HG03159 (cell line): ENCODE measurements around the gene CCL4L2.
"Not testable (repeated sequence)": the region's sequence is repeated elsewhere in the genome, so short reads cannot be mapped to it uniquely, and the experiment has no call there.

ENCODE experiments used
- ATAC-seq: cut with Tn5 transposase; IDR thresholded peaks from one replicate; pipeline ENCODE4 v1.9.1; 2021; ENCODE audit warnings: mild to moderate bottlenecking, moderate library complexity; ENCODE audit not compliant: unreplicated experiment

Gene CCL4L2

DNA sequence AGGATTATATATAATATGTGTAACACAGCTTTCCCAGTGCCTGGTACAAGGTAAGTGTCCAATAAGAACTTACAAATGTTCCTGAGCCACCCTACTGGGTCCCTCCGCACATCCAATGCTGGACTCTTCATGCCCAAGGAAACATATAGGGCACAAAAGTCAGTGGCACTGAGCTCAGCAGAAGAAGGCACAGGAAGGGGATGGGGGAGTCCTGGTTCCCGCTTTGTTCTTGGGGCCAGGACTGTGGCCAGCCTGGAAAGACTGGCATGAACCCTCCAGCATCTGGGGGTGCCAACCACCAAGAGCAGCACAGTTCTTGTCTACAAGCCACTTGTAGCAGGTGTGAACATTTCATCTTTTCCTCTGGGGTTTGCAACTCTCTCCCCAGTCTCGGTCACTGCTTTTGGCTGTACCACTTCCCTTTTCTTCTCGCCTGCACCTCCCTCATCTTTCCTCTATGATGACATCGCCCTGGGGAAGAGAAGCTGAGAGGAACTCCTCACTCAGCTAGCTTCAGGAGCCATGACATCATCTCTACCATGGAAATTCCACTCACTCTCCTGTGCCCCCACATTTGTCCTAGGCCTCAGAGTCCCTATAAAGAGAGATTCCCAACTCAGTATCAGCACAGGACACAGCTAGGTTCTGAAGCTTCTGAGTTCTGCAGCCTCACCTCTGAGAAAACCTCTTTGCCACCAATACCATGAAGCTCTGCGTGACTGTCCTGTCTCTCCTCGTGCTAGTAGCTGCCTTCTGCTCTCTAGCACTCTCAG lies at the start of gene CCL4L2:
Gene CCL4L2, plus strand, starts transcription at position 625 of the 773 bp plus-strand sequence.
- peak; percentile 61 for ATAC-seq

DNA sequence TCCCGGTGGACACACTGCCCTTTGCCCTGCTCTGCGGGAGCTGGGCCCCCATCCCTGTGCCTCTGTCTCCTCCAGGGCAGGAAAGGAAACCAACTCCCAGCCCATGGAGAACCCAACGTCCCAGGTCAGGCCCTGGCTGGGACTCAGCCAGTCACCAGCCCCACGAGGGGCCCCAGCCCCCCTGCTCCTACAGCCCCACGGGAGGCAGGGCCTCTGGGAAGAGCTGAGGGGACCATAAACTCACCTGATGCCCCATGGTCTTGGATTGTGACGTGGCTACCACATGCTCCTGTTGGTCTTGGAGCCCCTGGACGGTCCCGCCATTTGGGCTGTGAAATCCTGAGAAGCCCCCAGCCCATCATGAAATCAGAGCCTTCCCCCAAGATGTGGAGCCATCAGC lies 42.0 kb upstream of the CCL4L2 start:
- ATAC-seq = not testable (repeated sequence)

GRCh38 chr17:36176536-36176935 lies 34.3 kb upstream of the CCL4L2 start, which contains the start of gene TBC1D3B:
TSS of gene TBC1D3B (minus strand) at chr17:36176636. CDS start at chr17:36175050, 1,586 bp downstream.
- ATAC-seq = not testable (repeated sequence)

GRCh38 chr17:36181446-36182175 lies 29.3 kb upstream of the CCL4L2 start:
- not testable (repeated sequence) for ATAC-seq

DNA sequence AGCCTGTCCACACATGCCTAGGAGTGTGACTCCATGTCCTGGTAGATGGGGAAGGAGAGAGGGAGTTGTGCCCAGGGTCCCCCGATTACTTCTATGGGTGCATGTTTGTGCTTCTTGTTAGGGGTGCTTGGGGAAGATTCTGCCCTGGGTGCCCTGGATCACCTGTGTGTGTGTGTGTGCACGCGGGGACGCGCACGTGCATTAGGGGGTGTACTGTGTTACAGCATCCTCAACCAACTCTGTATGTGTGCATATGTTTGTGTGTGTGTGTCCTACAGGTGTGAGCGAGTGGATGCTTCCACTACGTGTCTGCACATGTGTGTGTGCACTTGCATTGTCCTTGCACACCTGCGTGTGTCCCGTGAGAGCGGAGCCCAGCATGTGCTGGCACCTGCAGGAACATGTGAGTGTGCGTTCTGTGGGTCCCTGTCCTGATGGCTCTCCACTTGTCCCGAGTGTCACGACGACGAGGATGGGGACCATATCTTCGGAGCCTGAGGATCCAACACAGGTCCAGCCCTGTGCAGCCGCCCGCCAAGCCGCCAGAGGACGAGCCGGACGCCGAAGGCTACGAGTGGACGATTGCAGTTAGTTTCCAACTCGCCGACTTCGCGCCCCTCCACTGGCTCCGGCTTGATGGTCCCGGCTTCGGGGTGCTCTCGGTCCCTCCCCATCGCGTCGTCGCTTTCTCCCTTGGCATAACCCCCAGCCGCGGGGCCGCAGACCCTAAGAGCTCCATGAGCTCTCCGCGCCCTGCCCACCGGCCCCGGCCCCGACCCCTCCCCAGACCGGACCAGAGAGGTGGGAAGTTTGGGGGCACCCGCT lies 28.5 kb upstream of the CCL4L2 start:
- no peak for ATAC-seq

DNA sequence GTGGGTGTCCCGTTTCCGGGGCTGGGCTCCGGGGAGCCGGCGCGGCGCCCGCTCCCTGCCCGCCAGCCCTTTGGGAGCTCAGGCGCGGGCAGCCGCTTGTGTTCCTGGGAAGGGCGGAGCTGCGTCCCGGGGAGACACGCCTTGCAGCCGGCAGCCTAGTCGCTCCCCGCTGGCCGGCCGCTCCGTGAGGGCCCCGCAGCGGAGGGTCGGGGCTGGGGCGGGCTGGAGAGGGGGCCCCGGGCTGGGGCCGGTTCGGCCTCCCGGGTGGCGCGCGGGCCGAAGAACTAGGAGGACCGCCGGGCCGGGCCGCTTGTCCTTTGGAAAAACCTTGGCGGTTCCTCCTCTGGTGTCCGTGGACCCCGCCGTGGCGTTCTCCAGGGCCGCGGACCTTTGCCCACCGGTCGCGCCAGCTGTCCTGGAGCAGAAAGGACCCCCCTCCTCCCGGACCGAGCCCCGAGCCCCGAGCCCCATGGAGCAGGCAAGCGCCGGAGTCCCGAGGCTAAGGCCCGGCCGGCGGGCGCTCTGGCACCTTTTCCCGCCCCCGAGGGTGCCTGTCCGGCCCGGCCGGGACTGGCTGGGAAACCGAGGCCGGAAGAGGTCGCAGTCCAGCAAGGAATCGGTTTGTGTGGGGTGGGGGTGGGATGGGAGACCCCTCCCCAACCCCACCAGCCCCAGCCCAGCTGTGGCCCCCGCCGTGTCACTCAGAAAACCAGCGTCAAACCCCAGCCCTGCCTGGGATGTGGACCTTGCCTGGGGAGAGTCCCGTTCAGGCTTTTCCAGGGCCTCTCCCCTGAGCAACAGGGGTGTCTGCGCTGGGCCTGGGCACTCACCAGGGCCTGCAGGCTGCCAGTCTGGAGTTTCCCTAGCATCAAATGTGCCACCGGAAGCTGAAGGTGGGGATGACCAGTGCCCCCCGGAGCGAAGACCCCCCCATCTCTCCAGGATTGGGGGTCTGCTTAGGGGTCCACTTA lies 27.6 kb upstream of the CCL4L2 start:
- peak; percentile 33 for ATAC-seq

DNA sequence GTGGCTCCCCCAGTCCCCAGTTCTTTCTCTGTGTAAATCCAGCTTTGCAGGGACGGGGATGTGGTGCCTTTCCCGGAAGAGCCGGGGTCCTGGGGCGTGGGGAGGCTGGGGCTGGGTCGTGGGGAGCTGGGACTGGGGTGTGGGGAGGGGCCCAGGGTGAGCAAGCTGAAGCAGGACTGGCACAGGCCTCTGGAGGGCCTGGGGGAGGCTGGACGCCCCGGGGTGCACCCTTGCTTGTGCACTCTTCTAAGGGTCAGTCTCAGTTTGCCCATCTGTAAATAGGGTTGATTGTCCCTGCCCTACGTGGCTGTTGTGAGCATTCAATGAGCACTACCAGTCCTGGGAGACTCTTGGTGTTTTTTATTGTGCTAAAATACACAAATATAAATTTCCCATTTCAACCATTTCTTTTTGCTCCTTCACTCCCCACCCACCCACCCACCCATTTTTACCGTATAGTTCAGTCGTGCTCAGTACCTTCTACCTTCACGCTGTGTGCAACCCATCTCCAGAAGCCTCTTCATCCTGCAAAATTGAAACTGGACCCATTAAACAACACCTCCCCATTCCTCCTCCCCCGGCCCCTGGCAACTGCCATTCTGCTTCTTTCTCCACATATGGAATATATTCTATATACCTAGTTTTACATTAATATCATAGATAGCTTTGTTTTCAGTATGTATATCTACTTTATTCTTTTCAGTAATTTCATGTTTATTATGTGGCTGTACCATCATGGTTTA lies 26.7 kb upstream of the CCL4L2 start:
- ATAC-seq = no peak

- ATAC-seq = no peak
Observed at GRCh38 chr17:36185416-36185815, 25.4 kb upstream of the CCL4L2 start.

DNA sequence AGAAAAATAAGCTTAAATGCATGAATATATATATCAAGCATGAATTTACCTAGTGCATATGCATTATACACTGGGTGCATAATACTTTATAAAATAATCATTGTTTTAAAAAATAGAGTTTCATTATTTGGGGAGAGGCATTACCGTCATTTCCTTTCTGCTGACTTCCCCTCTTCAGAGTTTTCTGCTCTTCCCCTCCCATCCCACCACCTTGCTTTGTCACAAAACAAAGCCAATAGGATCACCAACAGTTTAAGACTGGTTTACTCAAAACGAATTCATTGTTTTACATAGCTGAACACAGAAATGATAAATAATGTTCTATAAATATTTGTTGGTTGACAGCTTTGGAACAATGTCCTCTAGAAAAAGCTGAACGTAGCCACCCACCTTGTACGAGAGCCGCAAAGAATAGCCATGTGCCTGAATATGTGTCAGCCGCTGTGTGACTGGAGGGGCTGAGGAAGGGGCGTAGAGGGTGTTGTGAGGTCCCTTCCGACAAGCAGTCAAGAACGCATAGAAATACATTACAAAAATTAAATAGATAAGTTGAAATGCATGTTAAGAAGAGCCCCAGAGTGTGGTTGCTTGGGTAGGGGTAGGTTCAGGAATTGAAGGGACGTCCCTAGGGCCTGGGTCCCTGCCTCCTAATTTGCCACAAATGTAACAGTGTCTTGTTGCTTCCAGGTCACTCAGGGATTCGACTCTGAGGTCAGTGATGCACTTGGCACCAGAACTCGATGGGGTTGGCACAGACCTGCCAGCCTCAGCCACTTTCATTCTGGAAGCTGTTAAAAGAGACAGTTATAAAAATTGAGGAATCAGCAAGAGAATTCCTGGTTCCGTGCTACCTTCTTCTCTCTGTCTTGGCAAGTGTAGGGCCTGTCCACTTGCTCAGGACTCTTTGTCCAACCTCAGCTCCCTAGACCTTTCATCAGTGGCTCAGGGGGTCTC lies 23.8 kb upstream of the CCL4L2 start:
- ATAC-seq = not testable (repeated sequence)

- not testable (repeated sequence) for ATAC-seq
Observed at GRCh38 chr17:36187943-36188665, 22.8 kb upstream of the CCL4L2 start.

- ATAC-seq = peak; percentile 59
Observed at GRCh38 chr17:36188891-36189306, 22.0 kb upstream of the CCL4L2 start.

DNA sequence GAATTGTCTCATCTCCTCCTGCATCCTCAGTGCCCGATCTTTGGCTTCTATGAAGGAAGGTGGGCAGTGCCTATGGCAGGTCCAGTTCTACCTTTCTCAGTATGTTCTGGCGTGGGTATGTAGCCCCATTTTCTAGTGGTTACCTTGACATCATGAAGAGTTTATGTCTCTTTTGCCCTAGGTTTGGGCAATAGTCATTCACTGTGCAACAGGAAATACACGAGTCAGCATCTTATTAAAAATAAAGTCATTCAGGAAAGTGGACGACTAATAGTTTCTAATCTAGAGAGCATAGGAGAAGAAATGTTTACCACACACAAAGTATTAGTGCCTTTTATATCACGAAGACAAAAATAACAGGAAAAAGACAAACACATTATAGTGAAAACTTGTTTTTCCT lies 20.9 kb upstream of the CCL4L2 start:
- ATAC-seq = not testable (repeated sequence)

- not testable (repeated sequence) for ATAC-seq
Observed at GRCh38 chr17:36190549-36191330, 20.1 kb upstream of the CCL4L2 start.

DNA sequence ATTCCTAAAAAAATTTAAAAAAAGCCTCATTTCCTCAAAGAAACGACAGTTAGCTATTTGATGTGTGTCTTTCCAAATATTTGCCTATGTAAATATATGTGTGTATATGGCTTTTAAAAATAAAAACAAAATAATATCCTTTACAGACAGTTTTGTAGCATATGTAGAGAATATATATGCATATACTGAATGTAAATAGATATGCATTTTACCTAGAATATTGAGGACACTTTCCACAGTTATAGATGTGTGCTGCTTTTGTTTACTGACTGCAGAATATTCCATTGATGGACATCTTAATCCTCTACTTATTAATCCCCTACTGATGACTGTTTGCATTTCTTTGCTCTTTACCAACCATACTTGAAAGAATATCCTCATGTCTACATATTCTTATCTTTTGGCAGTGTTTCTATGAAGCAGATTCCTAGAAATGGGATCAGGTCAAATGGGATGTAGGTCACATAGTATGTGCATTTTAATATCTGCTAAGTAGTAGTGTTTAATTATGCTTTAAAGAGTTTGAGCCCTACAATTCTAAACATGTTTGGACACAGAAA lies 17.6 kb upstream of the CCL4L2 start:
- ATAC-seq = no peak

DNA sequence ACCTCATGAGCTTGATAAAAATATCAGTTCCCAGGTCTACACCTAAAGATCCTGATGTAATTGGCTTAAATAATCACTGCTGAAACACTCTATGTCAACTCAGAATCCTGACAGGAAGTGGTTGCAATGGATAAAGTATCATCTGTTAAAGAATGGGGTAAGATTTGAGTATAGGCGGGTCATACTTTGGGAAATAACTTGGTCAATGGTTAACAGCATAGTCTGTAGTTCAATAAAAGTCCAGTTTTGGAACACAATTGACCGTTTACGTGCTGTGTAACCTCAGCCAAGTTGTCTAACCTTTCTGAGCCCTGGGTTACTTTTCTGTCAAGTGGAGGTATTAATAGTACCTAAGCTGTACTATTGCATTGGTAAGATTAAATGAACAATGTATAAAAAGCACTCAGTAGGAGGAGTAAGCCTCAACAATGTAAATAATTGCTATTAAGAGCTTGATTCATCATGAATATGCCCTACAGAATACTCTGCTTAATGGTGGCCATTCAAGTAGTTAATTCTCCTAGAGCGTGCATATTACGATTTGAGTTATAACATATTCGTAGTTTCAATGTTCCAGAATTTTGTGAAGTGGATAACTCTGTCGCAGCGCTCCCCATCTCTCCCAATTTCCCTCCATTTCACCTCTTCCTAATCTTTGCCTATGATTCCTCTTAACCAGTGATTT lies 16.6 kb upstream of the CCL4L2 start:
- not testable (repeated sequence) for ATAC-seq
